Measurements from ENCODE around the gene WFIKKN1.

Gene WFIKKN1

DNA sequence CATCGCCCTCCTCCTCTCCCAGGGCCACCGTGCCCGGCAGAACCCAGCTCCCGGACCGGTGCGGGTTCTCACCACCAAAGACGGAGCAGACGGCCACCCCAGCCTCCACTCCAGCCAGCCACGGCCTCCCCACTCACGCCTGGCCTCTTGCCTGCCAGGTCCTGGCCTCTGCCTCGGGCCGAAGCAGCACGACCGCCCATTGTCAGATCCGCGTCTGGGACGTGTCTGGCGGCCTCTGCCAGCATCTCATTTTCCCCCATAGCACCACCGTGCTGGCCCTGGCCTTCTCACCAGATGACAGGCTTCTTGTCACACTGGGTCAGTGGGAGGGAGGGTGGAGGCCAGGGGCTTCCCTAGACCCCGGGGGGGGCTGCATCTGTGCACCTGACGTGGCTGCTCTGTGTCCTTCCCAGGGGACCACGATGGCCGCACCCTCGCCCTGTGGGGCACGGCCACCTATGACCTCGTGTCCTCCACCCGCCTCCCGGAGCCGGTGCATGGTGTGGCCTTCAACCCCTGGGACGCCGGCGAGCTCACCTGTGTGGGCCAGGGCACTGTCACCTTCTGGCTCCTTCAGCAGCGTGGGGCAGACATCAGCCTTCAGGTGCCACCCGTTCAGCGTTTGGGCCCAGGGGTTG, 30.5 kb downstream of the WFIKKN1 start:
- no peak for TF ChIP-seq ZFP3 (CRISPR knock-in tag; IDR thresholded peaks at IDR 0.05)
- TF ChIP-seq, protein P1, sequence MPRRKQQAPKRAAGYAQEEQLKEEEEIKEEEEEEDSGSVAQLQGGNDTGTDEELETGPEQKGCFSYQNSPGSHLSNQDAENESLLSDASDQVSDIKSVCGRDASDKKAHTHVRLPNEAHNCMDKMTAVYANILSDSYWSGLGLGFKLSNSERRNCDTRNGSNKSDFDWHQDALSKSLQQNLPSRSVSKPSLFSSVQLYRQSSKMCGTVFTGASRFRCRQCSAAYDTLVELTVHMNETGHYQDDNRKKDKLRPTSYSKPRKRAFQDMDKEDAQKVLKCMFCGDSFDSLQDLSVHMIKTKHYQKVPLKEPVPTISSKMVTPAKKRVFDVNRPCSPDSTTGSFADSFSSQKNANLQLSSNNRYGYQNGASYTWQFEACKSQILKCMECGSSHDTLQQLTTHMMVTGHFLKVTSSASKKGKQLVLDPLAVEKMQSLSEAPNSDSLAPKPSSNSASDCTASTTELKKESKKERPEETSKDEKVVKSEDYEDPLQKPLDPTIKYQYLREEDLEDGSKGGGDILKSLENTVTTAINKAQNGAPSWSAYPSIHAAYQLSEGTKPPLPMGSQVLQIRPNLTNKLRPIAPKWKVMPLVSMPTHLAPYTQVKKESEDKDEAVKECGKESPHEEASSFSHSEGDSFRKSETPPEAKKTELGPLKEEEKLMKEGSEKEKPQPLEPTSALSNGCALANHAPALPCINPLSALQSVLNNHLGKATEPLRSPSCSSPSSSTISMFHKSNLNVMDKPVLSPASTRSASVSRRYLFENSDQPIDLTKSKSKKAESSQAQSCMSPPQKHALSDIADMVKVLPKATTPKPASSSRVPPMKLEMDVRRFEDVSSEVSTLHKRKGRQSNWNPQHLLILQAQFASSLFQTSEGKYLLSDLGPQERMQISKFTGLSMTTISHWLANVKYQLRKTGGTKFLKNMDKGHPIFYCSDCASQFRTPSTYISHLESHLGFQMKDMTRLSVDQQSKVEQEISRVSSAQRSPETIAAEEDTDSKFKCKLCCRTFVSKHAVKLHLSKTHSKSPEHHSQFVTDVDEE (CRISPR knock-in tag; IDR thresholded peaks at IDR 0.05), result no peak
- peak; percentile 4; the same call in 2 of the 3 replicates for ATAC-seq

DNA sequence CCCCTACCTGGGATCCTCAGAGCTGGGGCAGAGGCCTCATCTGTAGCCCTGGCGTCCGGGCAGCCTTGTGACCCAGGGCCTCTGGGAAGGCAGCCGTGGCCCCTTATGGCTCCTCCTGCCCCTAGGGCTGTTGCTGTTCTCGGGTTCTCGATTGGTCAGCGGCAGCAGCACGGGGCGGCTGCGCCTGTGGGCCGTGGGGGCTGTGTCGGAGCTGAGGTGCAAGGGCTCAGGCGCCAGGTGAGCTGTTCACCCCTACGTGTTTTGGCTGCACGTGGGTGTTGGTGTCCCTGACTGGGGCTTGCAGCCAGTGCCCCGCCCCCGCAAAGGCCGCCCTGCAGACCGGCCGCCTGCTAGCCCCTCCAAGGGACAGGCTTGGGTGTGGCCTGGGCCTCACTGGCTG, 31.3 kb downstream of the WFIKKN1 start:
- TF ChIP-seq ZFP3 (CRISPR knock-in tag; IDR thresholded peaks at IDR 0.05) (no peak), ZNF70 (CRISPR knock-in tag; IDR thresholded peaks at IDR 0.05) (no peak), ARNTL (CRISPR knock-in tag; IDR thresholded peaks at IDR 0.05; ENCODE audit: borderline replicate concordance, low read depth) (no peak), ZFP30 (CRISPR knock-in tag; IDR thresholded peaks at IDR 0.05) (no peak)
- no peak for ATAC-seq

GRCh38 chr16:662597-662996, 31.8 kb downstream of the WFIKKN1 start:
- TF ChIP-seq TOX (CRISPR knock-in tag; IDR thresholded peaks at IDR 0.05; ENCODE audit: borderline replicate concordance) (no peak), PATZ1 (CRISPR knock-in tag; IDR thresholded peaks at IDR 0.05; ENCODE audit: borderline replicate concordance) (no peak), CREB5 (CRISPR knock-in tag; IDR thresholded peaks at IDR 0.05; ENCODE audit: low read depth) (no peak), ZNF70 (CRISPR knock-in tag; IDR thresholded peaks at IDR 0.05) (no peak), POU6F1 (CRISPR knock-in tag; IDR thresholded peaks at IDR 0.05; ENCODE audit: borderline replicate concordance, low read depth) (no peak), ZFP30 (CRISPR knock-in tag; IDR thresholded peaks at IDR 0.05) (no peak), OSR1 (CRISPR knock-in tag; IDR thresholded peaks at IDR 0.05) (no peak), BACH2 (CRISPR knock-in tag; IDR thresholded peaks at IDR 0.05; ENCODE audit: borderline replicate concordance) (no peak), ZFP3 (CRISPR knock-in tag; IDR thresholded peaks at IDR 0.05) (no peak), ZNF8 (CRISPR knock-in tag; IDR thresholded peaks at IDR 0.05) (no peak)
- TF ChIP-seq, protein P1 (CRISPR knock-in tag; IDR thresholded peaks at IDR 0.05), result no peak
- no peak for ATAC-seq

- ATAC-seq, result no peak
- TF ChIP-seq, protein P2, sequence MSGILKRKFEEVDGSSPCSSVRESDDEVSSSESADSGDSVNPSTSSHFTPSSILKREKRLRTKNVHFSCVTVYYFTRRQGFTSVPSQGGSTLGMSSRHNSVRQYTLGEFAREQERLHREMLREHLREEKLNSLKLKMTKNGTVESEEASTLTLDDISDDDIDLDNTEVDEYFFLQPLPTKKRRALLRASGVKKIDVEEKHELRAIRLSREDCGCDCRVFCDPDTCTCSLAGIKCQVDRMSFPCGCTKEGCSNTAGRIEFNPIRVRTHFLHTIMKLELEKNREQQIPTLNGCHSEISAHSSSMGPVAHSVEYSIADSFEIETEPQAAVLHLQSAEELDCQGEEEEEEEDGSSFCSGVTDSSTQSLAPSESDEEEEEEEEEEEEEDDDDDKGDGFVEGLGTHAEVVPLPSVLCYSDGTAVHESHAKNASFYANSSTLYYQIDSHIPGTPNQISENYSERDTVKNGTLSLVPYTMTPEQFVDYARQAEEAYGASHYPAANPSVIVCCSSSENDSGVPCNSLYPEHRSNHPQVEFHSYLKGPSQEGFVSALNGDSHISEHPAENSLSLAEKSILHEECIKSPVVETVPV (CRISPR knock-in tag; IDR thresholded peaks at IDR 0.05), result no peak
- TF ChIP-seq RARB (CRISPR knock-in tag; IDR thresholded peaks at IDR 0.05) (no peak), ZNF70 (CRISPR knock-in tag; IDR thresholded peaks at IDR 0.05) (no peak), CSDC2 (CRISPR knock-in tag; IDR thresholded peaks at IDR 0.05) (no peak), ISL1 (CRISPR knock-in tag; IDR thresholded peaks at IDR 0.05) (no peak)
Observed at GRCh38 chr16:666572-666971, 35.8 kb downstream of the WFIKKN1 start.

Measured in SK-N-SH treated with all-trans-retinoic acid at 6 μM for 48 hours (cell line).